ENCODE results near the gene ZBTB17. TPM values are rescaled to one million over a fixed set of nuclear protein-coding genes. Genes with fewer than 3 reads are reported as not detected.

ZBTB17 gene
- polyA plus RNA-seq, 1 experiment = 43.3 TPM

DNA sequence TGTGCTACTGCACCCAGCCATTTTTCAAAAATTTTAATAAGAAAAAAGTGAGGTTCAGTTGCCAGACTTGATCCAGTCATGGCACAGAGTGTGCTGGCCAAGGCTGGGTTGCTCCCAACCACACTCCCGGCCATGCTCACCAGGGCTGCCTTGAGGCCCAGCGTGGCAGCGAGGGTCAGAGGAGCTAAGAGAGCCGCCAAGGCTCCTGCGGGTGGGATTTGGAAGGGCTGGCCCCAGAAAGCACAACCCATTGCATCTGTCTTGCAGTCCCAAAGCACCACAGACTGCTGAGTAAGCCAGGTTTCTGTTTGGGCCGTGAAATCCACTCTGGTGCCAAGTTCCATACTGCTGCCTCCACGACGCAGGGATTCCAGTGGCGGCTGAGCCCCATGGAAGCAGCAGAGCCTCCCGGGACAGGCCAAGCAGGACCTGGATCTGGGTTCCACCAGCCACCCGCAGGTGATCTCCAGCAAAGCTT lies 22.6 kb downstream of the ZBTB17 start:
- TF ChIP-seq, protein P1, sequence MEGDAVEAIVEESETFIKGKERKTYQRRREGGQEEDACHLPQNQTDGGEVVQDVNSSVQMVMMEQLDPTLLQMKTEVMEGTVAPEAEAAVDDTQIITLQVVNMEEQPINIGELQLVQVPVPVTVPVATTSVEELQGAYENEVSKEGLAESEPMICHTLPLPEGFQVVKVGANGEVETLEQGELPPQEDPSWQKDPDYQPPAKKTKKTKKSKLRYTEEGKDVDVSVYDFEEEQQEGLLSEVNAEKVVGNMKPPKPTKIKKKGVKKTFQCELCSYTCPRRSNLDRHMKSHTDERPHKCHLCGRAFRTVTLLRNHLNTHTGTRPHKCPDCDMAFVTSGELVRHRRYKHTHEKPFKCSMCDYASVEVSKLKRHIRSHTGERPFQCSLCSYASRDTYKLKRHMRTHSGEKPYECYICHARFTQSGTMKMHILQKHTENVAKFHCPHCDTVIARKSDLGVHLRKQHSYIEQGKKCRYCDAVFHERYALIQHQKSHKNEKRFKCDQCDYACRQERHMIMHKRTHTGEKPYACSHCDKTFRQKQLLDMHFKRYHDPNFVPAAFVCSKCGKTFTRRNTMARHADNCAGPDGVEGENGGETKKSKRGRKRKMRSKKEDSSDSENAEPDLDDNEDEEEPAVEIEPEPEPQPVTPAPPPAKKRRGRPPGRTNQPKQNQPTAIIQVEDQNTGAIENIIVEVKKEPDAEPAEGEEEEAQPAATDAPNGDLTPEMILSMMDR (IDR thresholded peaks at IDR 0.05; ENCODE audit: insufficient read depth, low read depth, low read length) = no peak
- no peak for DNase-seq (ENCODE audit: low read depth)
- Histone ChIP-seq H3K4me3 (ENCODE audit: low read depth, low read length) (no peak overlapping the region), H3K36me3 (ENCODE audit: control insufficient read depth, insufficient read depth, low read length) (no peaks in the 10 kb centered on the region), H3K27me3 (ENCODE audit: control insufficient read depth, insufficient read depth, low read length) (no peaks in the 10 kb centered on the region)
- CTCF ChIA-PET = interaction anchor here (1.0 to 2.2 kb wide), 2 partner anchors 42 to 138 kb away, joined by 3 to 6 read pairs; no protein-coding TSS in a partner anchor
- POLR2A ChIA-PET = no interaction called here

GRCh38 chr1:15952317-15953258 lies 23.3 kb downstream of the ZBTB17 start:
- CTCF ChIA-PET = interaction anchor here (1.0 to 2.2 kb wide), 3 partner anchors 42 to 161 kb away, joined by 3 to 6 read pairs (median 4); no protein-coding TSS in a partner anchor
- Histone ChIP-seq H3K4me3 (ENCODE audit: low read depth, low read length) (no peak overlapping the region), H3K27me3 (ENCODE audit: control insufficient read depth, insufficient read depth, low read length) (no peaks in the 10 kb centered on the region), H3K36me3 (ENCODE audit: control insufficient read depth, insufficient read depth, low read length) (no peaks in the 10 kb centered on the region; the same call in 1 of the 2 replicates)
- TF ChIP-seq, protein P1 (IDR thresholded peaks at IDR 0.05; ENCODE audit: insufficient read depth, low read depth, low read length) = no peak
- POLR2A ChIA-PET = no interaction called here
- DNase-seq (ENCODE audit: low read depth) = peak; percentile 83

GRCh38 chr1:15951341-15952153 lies 24.4 kb downstream of the ZBTB17 start:
- POLR2A ChIA-PET = interaction anchor here (0.6 kb wide), 2 partner anchors 26 to 296 kb away, joined by 3 read pairs; no protein-coding TSS in a partner anchor
- Histone ChIP-seq H3K4me3 (ENCODE audit: low read depth, low read length) (no peak overlapping the region), H3K36me3 (ENCODE audit: control insufficient read depth, insufficient read depth, low read length) (peaks cover 5% of the 10 kb centered on the region), H3K27me3 (ENCODE audit: control insufficient read depth, insufficient read depth, low read length) (no peaks in the 10 kb centered on the region)
- CTCF ChIA-PET = interaction anchor here (0.6 to 2.2 kb wide), 7 partner anchors 11 to 160 kb away, joined by 3 to 6 read pairs (median 4); no protein-coding TSS in a partner anchor
- DNase-seq (ENCODE audit: low read depth) = no peak
- TF ChIP-seq, protein P1 (IDR thresholded peaks at IDR 0.05; ENCODE audit: insufficient read depth, low read depth, low read length) = no peak

GRCh38 chr1:15950763-15951295 lies 25.1 kb downstream of the ZBTB17 start:
- H3K27me3 ChIP-seq (ENCODE audit: control insufficient read depth, insufficient read depth, low read length) = no peaks in the 10 kb centered on the region
- POLR2A ChIA-PET = no interaction called here
- CTCF ChIA-PET = interaction anchor here (1.0 to 2.2 kb wide), 6 partner anchors 14 to 159 kb away, joined by 3 to 6 read pairs (median 4); no protein-coding TSS in a partner anchor
- peaks cover 8% of the 10 kb centered on the region for H3K36me3 ChIP-seq (ENCODE audit: control insufficient read depth, insufficient read depth, low read length)
- TF ChIP-seq, protein P1 (IDR thresholded peaks at IDR 0.05; ENCODE audit: insufficient read depth, low read depth, low read length) = no peak
- H3K4me3 ChIP-seq (ENCODE audit: low read depth, low read length) = no peak overlapping the region
- no peak for DNase-seq (ENCODE audit: low read depth)
